ENCODE results near the gene ENDOG.

DNA sequence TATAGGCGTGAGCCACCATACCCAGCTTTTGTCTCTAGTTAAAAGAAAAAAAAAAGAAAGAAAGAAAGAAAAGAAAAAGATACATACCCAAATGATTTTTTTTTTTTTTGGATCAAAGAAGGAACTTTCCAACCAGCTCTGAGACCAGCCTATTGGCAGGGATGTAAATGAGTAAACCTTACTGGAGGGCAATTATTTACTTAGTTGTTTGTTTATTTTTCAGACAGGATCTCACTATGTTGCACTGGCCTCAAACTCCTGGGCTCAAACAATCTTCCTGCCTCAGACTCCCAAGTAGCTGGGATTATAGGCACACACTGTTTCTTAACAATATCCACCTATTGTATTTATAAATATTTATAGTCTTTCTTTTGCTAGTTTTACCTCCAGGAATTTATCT is 22.2 kb downstream of the ENDOG start:
- TF ChIP-seq, protein P1, sequence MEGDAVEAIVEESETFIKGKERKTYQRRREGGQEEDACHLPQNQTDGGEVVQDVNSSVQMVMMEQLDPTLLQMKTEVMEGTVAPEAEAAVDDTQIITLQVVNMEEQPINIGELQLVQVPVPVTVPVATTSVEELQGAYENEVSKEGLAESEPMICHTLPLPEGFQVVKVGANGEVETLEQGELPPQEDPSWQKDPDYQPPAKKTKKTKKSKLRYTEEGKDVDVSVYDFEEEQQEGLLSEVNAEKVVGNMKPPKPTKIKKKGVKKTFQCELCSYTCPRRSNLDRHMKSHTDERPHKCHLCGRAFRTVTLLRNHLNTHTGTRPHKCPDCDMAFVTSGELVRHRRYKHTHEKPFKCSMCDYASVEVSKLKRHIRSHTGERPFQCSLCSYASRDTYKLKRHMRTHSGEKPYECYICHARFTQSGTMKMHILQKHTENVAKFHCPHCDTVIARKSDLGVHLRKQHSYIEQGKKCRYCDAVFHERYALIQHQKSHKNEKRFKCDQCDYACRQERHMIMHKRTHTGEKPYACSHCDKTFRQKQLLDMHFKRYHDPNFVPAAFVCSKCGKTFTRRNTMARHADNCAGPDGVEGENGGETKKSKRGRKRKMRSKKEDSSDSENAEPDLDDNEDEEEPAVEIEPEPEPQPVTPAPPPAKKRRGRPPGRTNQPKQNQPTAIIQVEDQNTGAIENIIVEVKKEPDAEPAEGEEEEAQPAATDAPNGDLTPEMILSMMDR (IDR thresholded peaks at IDR 0.05): no peak
- TF ChIP-seq POLR2A (IDR thresholded peaks at IDR 0.05): no peak

Data from uterus (tissue), 2 donors.